GM19328 (cell line): ENCODE measurements around the gene SCLY.
"Not testable (repeated sequence)": the region's sequence is repeated elsewhere in the genome, so short reads cannot be mapped to it uniquely, and the experiment has no call there.

ENCODE experiments used
- ATAC-seq: cut with Tn5 transposase; IDR thresholded peaks from one replicate; pipeline ENCODE4 v1.9.1; 2021; ENCODE audit warnings: mild to moderate bottlenecking, moderate library complexity; ENCODE audit not compliant: unreplicated experiment

The SCLY gene

DNA sequence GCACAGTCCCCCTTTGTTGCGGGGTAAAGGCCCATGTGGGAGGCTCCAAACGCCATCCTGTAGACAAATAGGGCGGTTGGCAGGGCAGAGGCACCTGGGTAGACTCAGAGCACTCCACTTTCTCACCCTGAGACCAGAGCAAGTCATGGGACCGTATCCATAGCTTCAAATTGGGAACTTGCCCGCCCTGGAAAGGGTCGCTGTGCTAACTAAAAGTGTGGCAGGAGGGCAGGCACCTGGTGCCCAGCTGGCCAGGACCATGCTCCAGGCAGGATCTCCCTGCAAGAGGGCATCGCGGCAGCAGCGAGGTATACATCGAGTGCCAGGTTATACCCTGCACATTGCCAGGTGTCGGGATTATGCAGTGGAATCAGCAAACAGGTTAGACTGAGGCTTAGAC, 20.8 kb upstream of the SCLY start:
- ATAC-seq = no peak

DNA sequence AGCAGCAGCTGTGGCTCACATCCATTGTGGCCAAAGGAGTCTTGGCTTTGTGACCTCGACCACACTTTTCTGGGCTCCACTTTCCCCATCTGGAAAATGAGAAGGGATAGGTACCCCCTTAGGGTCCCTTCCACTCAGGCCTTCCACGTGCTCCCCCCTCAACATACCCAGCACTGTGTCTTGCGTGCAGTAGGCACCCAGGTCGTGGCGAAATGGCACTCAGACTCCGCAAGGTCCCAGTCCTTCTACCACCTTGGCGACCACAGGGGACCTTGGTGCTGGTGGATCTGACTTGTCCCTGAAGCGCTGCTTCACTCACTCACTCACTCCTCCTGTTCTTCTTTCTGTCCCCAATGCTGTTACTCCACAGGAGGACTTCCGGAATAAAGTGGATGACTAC, 19.9 kb upstream of the SCLY start:
- no peak for ATAC-seq

DNA sequence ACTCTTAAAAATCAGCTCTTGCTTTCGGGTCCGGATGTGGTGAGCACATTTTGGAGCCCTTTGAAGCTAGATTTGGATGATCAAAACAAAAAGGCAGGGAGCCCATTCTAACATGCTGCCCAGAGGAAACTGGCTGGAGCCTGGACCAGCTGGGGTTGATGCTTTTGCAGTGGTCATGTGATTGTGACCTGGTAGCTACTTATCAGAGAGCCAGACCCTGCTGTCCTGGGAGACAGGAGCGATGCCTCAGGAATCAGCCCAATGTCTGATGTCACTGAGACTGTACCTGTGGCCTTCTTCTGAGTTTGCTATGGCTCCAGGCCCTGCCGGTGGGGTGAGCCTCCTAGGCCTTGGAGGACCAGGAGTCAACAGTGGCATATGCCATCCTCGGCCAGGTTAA, 18.7 kb upstream of the SCLY start:
- ATAC-seq = no peak

DNA sequence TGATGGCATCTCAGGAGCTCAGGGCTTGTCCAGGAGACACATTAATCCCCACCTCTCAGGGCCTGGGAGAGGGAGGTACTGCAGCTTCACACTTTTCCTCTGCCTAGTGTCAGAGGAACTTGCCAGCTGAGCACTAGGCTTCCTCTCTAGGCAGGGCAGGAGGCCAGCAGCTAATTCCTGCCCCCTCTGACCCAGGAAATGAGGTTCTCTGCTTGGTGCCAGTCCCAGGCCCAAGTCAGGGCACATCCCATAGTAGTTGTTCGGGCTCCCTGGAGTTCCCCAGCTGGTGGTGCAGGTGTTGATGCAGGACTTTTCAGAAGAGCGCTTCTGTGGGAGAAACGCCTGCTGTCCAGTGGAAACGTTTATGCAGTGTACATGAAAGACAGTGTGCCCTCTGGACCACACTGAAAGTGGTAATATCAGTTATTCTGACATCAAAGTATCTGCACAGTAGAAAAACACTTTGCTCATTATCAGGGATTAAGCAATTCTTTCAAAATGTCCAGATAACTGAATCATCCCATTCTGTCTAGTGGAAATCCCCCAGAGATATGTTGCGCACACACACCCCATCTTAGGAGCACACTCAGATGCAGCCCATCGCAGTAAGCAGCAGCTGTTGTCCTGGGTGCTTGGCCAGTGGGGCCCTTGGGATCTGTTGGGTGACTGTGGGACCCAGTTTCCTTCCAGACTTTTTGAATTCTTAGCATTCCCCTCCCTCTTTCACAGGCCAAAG, 17.8 kb upstream of the SCLY start:
- ATAC-seq = no peak

DNA sequence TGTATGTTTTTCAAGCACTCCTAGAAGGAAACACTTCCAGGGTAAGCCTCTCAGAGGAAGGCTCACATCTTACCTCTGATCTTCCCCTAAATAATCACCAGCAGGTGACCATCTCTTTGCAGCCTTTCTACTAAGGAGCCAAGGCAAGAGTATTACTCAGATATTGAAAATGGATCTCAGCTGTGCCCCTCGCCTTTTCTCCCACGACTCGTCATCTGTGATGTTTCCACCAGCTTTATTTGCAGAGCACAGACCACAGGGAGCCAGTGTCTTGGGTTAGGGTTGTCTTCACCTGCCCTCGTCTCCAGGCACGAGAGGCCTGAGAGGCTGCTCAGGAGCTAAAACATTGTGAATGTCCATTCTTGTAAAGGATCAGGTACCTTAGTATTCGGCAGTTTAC, 16.9 kb upstream of the SCLY start:
- no peak for ATAC-seq

DNA sequence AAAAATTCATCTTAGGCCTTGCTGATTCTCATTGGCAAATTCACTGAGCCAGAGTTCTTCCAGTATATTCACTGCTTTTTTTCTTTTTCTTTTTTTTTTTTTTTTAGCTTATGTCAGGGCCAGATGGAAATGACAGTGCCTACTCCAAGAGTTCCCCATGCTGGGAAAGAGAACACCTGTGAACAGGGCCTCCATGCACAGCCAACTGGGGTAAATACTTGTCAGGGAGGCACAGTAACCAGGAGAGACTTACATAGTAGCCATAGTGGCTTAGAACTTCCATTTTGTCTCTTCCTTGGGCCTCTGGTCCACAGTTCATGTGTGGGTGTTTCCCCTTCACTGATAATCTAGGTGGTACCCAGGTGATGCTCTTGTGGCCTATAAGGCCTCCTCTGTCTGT, 15.2 kb upstream of the SCLY start:
- no peak for ATAC-seq

DNA sequence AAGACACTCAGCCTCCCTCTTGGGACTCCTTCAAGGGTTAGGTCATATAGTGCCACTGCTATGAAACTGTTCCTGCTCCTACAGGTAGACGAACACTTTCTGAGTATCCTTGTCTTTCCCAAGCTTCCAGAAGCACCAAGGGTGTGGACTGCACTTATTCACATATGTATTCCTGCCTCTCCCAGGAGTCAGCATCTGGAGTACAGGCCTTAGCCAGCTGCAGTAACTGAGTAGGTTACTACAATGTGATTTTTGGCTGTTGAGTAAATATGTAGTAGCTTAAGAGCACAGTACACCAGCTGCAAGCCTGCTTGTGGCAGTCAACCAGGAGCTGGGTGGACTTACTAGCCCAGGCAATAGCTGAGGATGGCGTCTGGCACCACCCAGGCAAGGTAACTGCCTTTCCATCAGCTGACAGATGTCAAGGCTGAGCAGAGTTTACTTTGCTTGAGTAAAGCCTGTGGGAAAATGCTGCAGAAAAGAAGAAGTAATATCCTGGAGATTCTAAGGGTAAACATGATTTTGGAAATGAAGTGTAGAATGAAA, 14.0 kb upstream of the SCLY start:
- no peak for ATAC-seq

DNA sequence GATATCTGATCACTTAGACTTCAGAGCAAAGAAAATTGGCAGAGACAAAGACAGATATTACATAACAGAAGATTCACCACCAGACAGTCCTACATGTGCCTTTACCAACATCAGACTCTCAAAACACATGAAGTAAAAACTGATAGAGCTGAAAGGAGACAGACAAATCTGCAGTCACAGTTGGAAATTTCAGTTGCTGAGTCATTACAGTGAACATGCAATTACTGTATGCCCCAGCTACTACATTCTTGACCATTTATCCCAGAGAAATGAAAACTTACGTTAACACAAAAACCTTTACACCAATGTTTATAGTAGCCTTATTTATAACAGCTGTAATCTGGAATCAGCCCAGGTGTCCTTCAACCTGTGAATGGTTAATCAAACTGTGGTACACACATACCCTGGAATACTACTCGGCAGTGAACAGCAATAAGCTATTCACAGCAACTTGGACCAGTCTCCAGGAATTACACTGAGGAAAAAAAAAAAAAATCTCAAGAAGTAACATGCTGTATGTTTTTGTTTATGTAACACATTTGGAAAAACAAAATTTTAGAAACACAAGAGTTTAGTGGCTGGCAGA, 7.5 kb upstream of the SCLY start:
- no peak for ATAC-seq

DNA sequence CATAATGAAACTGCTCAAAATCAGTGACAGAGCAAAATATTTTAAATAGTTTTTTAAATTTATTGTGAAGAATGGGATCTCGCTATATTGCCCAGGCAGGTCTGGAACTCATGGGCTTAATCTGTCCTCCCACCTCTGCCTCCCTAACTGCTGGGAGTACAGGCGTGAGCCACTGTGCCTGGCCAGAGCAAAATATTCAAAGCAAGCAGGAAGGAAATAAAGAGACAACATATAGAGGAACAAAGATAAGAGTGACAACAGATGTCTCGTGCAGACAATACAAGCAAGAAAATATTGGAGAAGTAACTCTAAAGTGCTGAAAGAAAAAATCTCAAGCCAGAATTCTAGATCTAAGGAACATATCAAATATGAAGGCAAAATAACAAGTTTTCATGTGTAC, 5.0 kb upstream of the SCLY start:
- no peak for ATAC-seq

DNA sequence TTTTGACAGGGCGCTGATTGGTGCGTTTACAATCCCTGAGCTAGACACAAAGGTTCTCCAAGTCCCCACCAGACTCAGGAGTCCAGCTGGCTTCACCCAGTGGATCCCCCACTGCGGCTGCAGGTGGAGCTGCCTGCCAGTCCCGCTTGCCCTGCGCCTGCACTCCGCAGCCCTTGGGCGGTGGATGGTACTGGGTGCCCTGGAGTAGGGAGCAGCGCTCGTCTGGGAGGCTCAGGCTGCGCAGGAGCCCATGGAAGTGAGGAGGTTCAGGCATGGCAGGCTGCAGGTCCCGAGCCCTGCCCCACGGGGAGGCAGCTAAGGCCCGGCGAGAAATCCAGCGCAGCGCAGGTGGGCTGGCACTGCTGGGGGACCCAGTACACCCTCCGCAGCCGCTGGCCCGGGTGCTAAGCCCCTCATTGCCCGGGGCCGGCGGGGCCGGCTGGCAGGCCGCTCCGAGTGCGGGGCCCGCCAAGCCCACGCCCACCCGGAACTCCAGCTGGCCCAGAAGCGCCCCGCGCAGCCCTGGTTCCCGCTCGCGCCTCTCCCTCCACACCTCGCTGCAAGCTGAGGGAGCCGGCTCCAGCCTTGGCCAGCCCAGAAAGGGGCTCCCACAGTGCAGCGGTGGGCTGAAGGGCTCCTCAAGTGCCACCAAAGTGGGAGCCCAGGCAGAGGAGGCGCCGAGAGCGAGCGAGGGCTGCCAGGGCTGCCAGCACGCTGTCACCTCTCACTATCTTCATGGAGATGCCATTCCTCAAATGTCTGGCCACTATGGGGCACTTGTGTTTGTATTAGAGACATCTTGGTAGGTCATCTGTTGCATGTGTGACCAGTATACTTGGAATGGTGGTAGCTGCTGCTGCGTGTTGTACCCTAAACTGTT, 2.9 kb upstream of the SCLY start:
- ATAC-seq = not testable (repeated sequence)

DNA sequence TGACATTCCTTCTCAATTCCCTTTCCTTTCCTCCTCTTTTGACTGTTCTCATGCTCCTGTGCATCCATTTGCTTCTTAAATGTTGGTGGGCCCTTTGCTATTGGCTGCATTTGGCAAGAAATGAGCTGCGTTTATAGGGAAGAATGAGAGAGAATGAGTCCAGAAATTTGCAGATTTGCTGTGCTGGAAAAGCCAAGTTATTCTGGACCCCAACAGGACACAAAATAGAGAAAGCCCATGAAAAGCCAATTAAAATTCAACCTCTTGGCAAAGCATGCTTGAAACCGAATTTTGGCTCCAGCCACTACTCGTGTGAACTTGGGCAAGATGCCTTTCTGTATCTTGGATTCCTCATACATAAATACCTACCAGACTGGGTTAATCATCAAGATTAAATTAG, 1.3 kb upstream of the SCLY start:
- no peak for ATAC-seq

DNA sequence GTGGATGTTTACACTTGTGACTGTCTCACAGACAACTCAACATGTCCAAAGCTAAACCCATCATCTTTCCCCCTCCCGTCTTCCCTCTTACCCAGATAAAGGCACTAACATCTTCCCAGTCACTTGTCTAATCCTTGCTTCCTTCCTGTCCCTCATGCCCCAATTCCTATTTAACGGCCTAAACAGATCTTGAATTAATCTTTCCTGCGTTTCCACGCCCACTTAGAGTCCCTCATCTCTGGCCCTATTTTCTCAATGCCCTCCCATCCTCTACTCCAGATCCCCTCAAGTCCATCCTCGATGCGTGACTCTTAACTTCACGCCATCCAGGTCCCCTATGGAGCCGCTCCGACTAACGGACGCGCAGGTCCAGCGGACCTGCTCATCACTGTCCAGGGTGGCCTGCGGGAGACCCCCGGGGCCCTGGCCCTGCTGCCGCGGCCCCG, 682 bp upstream of the SCLY start:
- no peak for ATAC-seq

DNA sequence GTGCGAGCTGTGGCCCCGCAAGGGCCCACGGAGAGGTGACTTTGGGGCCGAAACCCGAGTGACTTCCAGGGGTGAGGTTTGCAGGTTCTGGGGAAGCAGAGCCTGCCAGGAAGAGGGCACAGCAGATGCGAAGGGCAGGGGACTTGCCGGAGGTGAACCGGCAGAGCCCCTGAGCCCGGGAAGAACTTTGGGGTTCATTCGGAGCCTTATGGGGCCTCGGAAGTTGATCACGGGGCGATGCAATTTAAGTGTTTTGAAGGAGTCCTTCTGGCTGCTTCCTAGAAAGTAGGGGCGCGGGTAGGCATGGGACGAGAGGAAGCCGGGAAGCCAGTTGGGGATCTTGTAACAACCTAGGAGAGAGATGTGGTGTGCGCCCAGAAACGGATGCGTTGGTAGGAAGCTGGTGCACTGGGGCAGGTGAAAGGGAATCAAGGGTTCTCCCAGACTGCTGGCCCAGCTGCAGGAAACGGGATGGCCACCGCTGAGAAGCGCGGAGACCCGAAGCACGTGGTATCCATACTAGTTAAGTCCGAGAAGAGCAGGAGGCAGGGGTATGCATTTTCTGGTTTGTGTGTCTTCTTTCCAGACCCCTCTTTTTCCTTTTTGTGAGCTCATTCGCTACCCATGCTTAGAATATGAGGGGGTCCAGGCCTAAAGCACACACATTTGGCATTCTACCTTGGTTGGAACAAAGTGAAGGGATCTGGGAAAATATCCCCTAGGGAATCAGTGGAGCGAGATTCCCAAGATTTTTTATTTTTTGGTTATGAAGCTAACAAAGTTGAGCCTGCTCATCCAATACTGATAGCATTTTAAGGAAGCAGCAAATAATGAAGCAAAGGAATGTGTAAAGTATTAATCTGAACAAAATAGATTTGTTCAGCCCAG, 758 bp downstream of the SCLY start:
- peak; percentile 12 for ATAC-seq

DNA sequence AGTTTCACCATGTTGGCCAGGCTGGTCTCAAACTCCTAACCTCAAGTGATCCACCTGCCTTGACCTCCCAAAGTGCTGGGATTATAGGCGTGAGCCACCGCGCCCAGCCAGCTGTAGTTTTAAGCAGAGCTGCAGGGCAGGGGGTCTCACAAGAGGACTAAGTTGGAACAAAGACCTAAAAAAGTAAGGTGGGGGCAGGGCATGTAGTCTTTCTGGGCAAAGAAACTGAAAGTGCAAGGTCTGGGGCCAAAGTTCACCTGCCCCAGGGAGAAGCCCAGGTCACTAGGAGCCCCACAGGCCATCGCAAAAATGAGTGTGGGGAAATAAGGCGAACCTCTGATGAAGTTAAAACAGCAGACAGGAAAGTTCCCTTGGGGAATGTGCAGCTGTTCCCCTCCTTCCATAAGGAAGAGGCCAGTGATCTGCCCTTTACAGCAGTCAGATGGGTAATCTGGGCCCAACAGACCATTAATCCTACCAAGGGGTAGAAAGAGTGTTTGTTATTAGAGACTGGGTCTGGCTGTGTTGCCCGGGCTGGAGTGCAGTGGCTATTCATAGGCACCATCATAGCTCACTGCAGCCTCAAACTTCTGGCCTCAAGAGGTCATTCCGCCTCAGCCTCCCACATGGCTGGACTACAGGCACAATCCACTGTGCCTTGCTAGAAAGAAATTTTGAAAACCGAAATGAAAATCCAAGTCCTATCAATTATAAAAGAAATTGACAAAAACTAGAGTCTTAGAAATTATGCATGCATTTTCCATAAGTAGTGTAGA, 2.8 kb downstream of the SCLY start:
- no peak for ATAC-seq

DNA sequence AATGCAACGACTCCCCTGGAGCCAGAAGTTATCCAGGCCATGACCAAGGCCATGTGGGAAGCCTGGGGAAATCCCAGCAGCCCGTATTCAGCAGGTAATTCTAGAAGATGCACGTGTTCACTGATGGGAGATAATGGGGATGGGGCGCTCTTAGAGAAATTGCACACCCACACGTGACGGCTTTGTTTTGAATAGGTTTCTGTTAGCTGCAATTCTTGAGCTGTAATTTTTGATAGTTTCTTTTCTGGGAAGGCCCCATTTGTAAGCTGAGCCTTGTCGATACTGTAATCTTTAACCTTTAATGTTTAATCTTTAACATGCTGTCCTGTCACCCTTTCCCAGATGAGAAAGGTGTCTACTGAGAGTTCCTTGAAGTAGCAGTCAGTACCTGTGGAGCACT, 3.6 kb downstream of the SCLY start:
- no peak for ATAC-seq

DNA sequence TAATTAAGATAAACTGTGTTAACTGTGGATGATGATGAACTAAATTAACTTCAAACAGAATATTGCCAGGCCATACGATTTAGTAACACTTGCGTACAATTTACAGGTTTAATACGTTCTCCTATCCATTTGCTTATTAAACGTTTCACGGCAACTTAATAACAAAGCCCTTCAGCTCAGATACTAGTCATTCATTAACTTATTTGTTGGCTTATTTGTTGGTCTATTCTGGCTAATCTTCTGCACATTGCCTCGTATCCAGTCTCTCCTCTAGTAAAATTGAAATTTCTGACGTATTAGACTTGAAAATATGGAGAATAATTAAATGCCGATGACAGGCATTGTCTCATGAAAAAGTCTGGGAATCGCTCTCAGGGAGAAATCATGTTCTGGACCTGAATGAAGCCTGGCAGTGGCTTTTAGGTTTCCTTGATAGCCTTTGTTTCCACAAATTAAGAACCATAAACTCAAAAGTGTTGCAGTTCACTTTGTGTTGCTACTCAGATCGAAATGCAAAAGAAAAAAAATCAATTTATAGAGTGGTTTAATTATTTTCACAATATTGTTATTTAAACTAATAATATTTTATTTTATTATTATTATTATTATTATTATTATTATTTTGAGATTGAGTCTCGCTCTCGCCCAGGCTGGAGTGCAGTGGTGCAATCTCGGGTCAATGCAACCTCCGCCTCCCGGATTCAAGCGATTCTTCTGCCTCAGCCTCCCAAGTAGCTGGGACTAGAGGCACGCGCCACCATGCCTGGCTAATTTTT, 4.5 kb downstream of the SCLY start:
- no peak for ATAC-seq

DNA sequence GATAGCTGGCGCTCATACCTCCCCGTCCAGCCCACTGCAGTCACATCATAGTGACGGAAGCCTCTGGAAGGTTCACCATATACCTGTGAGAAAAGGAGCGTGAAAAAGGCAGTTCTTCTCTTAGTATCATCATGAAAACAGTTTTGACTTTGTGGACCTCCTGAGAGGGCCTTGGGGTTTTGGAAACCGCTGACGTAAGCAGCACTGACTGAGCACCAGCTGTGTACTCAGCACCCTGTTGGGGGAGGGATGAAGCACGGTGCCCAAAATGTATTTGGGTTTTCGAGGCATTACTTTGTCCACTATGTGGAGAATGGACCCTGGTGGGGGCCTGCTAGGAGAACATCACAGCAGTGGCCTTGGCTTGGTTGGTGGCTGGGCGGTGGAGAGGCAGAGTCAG, 5.4 kb downstream of the SCLY start:
- ATAC-seq = no peak

DNA sequence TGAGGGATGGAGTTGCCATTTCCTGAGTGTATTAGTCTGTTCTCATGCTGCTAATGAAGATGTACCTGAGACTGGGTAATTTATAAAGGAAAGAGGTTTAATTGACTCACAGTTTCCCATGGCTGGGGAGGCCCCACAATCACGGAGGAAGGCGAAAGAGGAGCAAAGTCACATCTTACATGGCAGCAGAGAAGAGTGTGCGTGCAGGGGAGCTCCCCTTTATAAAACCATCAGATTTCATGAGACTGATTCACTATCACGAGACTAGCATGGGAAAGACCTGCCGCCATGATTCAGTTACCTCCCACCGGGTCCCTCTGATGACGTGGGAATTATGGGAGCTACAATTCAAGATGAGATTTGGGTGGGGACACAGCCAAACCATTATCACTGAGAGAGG, 5.9 kb downstream of the SCLY start:
- not testable (repeated sequence) for ATAC-seq

DNA sequence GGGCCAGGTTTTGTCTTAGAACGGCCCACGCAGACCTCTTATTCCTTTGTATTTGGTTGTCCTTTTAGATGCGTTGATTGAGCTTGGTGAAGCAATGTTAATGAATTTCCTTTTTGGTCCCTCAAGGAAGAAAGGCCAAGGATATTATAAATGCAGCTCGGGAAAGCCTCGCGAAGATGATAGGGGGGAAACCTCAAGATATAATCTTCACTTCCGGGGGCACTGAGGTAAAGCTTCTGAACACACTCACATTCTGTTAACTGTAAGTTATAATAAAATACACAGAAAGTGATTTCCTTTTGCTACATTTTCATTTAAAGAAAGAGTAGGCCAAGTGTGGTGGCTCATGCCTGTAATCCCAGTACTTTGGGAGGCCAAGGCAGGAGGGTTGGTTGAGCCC, 7.1 kb downstream of the SCLY start:
- ATAC-seq = no peak
